Measurements from ENCODE around the gene HBG1.

The HBG1 gene

DNA sequence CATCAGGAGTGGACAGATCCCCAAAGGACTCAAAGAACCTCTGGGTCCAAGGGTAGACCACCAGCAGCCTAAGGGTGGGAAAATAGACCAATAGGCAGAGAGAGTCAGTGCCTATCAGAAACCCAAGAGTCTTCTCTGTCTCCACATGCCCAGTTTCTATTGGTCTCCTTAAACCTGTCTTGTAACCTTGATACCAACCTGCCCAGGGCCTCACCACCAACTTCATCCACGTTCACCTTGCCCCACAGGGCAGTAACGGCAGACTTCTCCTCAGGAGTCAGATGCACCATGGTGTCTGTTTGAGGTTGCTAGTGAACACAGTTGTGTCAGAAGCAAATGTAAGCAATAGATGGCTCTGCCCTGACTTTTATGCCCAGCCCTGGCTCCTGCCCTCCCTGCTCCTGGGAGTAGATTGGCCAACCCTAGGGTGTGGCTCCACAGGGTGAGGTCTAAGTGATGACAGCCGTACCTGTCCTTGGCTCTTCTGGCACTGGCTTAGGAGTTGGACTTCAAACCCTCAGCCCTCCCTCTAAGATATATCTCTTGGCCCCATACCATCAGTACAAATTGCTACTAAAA lies 22.8 kb downstream of the HBG1 start, which contains the start of gene HBB:
HBB (minus strand) TSS at position 340 of the 579 bp plus-strand sequence; CDS start at position 290, 50 bp downstream.
- DNase-seq (ENCODE audit: low read depth), result no peak
- no peak within 1 kb of the TSS for H3K4me3 ChIP-seq (ENCODE audit: low read depth, low read length)
- TF ChIP-seq, protein P1, sequence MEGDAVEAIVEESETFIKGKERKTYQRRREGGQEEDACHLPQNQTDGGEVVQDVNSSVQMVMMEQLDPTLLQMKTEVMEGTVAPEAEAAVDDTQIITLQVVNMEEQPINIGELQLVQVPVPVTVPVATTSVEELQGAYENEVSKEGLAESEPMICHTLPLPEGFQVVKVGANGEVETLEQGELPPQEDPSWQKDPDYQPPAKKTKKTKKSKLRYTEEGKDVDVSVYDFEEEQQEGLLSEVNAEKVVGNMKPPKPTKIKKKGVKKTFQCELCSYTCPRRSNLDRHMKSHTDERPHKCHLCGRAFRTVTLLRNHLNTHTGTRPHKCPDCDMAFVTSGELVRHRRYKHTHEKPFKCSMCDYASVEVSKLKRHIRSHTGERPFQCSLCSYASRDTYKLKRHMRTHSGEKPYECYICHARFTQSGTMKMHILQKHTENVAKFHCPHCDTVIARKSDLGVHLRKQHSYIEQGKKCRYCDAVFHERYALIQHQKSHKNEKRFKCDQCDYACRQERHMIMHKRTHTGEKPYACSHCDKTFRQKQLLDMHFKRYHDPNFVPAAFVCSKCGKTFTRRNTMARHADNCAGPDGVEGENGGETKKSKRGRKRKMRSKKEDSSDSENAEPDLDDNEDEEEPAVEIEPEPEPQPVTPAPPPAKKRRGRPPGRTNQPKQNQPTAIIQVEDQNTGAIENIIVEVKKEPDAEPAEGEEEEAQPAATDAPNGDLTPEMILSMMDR (IDR thresholded peaks at IDR 0.05; ENCODE audit: insufficient read depth, low read depth, low read length, missing control alignments), result no peak

DNA sequence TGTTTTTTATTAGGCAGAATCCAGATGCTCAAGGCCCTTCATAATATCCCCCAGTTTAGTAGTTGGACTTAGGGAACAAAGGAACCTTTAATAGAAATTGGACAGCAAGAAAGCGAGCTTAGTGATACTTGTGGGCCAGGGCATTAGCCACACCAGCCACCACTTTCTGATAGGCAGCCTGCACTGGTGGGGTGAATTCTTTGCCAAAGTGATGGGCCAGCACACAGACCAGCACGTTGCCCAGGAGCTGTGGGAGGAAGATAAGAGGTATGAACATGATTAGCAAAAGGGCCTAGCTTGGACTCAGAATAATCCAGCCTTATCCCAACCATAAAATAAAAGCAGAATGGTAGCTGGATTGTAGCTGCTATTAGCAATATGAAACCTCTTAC lies 24.2 kb downstream of the HBG1 start:
- TF ChIP-seq, protein P1 (IDR thresholded peaks at IDR 0.05; ENCODE audit: insufficient read depth, low read depth, low read length, missing control alignments), result no peak
- H3K4me3 ChIP-seq (ENCODE audit: low read depth, low read length), result no peak overlapping the region
- no peak for DNase-seq (ENCODE audit: low read depth)

DNA sequence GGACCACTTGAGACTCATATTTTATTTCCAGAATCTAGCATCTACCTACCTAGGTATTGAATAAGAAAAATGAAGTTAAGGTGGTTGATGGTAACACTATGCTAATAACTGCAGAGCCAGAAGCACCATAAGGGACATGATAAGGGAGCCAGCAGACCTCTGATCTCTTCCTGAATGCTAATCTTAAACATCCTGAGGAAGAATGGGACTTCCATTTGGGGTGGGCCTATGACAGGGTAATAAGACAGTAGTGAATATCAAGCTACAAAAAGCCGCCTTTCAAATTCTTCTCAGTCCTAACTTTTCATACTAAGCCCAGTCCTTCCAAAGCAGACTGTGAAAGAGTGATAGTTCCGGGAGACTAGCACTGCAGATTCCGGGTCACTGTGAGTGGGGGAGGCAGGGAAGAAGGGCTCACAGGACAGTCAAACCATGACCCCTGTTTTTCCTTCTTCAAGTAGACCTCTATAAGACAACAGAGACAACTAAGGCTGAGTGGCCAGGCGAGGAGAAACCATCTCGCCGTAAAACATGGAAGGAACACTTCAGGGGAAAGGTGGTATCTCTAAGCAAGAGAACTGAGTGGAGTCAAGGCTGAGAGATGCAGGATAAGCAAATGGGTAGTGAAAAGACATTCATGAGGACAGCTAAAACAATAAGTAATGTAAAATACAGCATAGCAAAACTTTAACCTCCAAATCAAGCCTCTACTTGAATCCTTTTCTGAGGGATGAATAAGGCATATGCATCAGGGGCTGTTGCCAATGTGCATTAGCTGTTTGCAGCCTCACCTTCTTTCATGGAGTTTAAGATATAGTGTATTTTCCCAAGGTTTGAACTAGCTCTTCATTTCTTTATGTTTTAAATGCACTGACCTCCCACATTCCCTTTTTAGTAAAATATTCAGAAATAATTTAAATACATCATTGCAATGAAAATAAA lies 24.8 kb downstream of the HBG1 start:
- TF ChIP-seq, protein P1 (IDR thresholded peaks at IDR 0.05; ENCODE audit: insufficient read depth, low read depth, low read length, missing control alignments), result no peak
- no peak overlapping the region for H3K4me3 ChIP-seq (ENCODE audit: low read depth, low read length)
- DNase-seq (ENCODE audit: low read depth), result no peak

DNA sequence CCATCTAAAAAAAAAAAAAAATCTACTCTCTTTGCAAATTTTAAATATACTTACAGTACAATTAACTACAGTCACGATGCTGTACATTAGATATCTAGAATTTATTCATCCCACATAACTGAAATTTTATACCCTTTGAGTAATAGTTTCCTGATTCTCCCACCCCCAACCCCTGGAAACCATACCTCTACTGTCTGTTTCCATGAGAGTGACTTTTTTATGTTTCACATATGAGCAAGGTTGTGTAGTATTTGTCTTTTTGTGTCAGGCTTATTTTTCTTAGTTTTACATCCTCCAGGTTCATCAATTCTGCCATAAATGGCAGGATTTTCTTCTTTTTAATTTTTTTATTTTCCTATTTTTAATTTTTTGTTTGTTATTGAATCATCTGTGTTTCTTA lies 26.0 kb downstream of the HBG1 start:
- no peak for DNase-seq (ENCODE audit: low read depth)
- no peak overlapping the region for H3K4me3 ChIP-seq (ENCODE audit: low read depth, low read length)
- TF ChIP-seq, protein P1 (IDR thresholded peaks at IDR 0.05; ENCODE audit: insufficient read depth, low read depth, low read length, missing control alignments), result no peak

DNA sequence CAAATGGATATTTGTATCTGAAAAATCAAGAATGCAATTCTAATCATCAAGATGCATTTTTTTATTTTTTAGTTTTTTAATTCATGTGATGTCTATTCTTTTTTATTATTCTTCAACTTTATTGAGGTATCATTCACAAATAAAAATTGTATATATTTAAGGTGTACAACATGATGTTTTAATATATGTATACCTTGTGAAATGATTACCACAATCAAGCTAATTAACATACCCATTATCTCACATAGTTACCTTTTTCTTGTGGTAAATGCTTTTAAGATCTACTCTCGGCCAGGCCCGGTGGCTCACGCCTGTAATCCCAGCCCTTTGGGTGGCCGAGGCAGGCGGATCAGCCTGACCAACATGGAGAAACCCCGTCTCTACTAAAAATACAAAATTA lies 26.5 kb downstream of the HBG1 start:
- no peak overlapping the region for H3K4me3 ChIP-seq (ENCODE audit: low read depth, low read length)
- TF ChIP-seq, protein P1 (IDR thresholded peaks at IDR 0.05; ENCODE audit: insufficient read depth, low read depth, low read length, missing control alignments), result no peak
- no peak for DNase-seq (ENCODE audit: low read depth)

DNA sequence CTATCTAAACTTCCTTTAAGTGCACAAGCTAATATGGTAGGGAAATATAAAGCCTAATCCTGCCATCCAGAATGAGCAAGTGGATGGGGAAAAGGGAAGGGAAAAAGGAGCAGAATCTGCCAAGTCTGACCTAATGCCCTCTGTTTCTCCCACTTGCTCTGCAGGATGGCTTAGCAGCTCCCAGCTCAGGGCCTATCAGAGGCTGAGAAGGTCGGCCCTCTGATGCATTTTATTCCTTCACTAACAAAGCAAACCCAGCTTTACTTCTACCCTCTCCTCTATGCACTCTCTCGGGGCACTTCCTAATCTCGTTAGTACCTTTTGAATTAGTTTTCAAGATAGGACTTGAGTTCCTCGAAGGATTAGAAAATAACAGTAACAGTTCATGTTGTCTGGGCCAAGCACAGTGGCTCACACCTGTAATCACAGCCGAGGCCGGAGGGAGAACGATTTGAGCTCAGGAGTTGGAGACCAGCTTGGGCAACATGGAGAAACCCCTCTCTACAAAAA lies 39.2 kb downstream of the HBG1 start:
- TF ChIP-seq, protein P1 (IDR thresholded peaks at IDR 0.05; ENCODE audit: insufficient read depth, low read depth, low read length, missing control alignments), result no peak
- DNase-seq (ENCODE audit: low read depth), result no peak
- no peak overlapping the region for H3K4me3 ChIP-seq (ENCODE audit: low read depth, low read length)

Data from GM12865 (cell line).